Measurements from ENCODE around the gene NDE1.
"Not testable (repeated sequence)": the region's sequence is repeated elsewhere in the genome, so short reads cannot be mapped to it uniquely, and the experiment has no call there.

The NDE1 gene

DNA sequence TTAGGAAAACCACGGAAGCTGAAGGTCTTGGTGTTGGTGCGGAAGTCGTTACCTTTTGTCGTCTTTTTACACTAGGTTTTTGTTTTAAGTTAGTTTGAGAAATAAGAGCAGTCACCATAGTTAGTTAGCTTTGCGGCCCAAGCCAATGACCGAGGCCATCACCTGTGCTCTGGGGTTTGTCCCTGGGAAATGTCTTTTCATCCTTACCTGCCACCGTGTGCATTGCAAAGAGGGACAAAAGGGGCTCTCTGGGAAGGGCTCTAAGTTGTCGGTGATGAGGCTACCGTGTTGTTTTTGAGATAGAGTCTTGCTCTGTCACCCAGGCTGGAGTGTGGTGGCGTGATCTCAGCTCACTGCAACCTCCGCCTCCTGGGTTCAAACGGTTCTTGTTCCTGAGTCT lies 49.8 kb downstream of the NDE1 start:
- no peak for DNase-seq (ENCODE audit: low read depth in 2 of 2)

GRCh38 chr16:15701367-15701766 lies 51.3 kb downstream of the NDE1 start:
- DNase-seq (ENCODE audit: low read depth in 2 of 2): no peak

- DNase-seq (ENCODE audit: low read depth in 2 of 2): no peak
Measured at GRCh38 chr16:15701975-15702970, 52.2 kb downstream of the NDE1 start.

DNA sequence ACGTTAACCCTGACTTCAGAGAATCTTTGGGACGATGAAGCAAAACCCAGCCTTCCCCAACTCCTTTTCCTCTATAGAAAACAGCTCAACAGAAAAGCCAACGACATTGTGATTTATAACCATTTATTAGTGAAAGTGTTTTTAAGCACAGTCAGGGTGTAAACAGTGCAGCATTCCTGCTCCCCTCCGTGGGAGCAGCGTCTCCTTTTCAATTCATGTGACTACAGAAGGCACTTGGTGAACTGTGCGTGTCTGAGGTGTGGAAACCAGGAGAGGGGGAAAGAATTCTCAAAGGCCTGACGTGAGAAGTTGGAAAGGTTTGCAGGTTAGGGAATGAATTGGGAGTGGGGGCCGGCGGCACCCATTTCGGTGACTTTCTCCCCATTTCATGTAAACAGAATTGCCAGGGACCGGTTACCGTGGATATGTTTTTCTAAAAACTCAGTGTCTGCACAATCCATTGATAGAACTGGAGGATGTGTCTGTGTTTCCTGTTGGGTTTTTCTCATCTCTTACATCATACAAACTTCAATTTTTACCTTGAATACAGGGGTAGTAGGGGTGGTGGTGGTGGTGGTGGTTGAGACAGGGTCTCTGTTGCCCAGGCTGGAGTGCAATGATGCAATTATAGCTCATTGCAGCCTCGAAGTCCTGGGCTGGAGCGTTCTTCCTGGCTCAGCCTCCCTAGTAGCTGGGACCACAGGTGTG lies 53.1 kb downstream of the NDE1 start:
- DNase-seq (ENCODE audit: low read depth in 2 of 2): no peak

DNA sequence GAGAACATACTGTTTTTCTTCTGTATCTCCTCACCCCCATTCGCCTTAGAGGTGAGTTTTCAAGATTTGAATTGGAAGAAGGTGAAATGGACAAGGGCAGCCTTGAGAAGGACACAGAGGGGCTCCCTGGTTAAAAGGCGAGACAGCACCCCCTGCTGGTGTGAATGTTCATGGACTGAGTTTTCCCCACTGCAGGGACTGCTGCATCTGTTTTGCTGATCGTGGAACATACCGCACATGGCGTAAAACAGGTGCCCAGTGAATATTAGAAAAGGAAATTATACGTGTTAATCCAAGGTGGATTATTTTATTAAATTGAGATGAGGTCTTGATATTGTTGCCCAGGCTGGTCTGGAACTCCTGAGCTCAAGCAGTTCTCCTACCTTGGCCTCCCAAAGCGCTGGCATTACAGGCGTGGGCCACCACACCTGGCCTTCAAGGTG lies 54.5 kb downstream of the NDE1 start:
- peak; percentile 39 to 72 for DNase-seq (ENCODE audit: low read depth in 2 of 2)

DNA sequence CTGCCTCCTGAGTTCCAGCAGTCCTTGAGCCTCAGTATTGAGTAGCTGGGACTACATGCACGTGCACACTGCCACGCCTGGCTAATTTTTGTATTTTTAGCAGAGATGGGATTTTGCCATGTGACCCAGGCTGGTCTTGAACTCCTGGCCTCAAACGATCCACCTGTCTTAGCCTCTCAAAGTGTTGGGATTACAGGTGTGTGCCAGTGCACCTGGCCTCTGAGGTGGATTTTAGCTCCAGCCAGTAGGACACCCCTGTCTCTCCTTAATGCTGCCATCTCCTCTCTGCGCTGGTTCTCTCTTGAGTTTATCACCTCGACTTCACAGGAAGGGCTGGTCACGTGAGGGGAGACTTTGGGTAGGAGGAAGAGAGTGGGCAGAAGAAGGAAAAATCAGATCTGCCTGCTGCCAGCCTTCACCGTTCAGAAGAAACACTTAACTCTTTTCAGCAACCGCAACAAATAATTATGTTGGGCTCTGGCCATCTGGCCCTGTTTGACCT lies 55.1 kb downstream of the NDE1 start:
- DNase-seq (ENCODE audit: low read depth in 2 of 2): no peak

DNA sequence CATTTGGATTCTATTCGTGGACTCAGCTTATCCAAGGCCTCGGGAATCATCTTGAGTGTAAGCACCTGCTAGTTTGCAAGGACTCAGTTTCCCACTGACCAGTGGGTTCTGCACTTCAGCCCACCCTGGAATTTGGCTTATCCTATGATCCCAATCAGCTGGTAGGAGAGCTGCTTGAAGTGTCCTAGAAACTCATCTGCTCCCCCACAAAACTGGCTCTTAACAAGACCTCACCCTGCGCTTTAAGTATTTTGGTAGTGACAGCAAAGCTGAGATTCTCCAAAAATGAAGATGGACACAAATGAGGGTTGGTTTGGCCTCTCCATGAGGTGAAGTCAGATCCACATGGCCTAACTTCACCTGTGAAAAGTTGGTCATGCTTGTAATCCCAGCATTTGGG lies 57.3 kb downstream of the NDE1 start:
- DNase-seq (ENCODE audit: low read depth in 2 of 2): no peak

DNA sequence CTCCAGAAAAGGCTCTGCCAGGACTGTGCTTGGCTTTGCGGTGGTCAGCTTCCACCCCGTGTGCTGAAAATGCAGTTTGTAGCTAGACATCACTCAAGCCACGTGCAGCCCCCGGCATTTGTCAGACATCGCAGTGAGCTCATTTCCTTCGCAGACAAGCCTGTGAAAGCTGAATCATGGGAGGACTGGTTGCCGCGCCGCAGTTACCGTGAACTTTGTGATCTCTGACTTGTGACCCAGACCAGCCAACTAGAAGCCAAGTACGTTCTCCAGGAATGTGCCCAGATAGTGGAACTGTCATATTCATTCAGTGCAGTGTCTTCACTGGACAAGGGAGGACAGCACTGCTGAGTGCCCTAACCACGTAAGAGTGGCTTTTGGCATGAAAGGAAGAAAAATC lies 58.1 kb downstream of the NDE1 start:
- no peak for DNase-seq (ENCODE audit: low read depth in 2 of 2)

DNA sequence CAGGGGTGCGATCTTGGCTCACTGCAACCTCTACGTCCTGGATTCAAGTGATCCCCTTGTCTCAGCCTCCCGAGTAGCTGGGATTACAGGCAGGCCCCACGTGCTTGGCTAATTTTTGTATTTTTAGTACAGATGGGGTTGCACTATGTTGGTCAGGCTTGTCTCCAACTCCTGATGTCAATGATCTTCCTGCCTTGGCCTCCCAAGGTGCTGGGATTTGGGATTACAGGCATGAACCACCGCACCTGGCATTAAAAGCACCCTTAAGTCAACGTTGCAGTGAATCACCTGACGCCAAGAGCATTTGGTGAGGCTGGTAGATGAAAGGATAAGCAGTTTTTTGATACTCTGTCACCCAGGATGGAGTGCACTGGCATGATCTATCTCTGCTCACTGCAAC lies 59.0 kb downstream of the NDE1 start:
- no peak for DNase-seq (ENCODE audit: low read depth in 2 of 2)

- no peak for DNase-seq (ENCODE audit: low read depth in 2 of 2)
Measured at GRCh38 chr16:15714393-15715172, 64.5 kb downstream of the NDE1 start.

- no peak for DNase-seq (ENCODE audit: low read depth in 2 of 2)
Measured at GRCh38 chr16:15715221-15715620, 65.2 kb downstream of the NDE1 start.

- no peak for DNase-seq (ENCODE audit: low read depth in 2 of 2)
Measured at GRCh38 chr16:15716694-15717447, 66.8 kb downstream of the NDE1 start.

GRCh38 chr16:15721018-15721417 lies 71.0 kb downstream of the NDE1 start:
- no peak for DNase-seq (ENCODE audit: low read depth in 2 of 2)

GRCh38 chr16:15723808-15724207 lies 73.8 kb downstream of the NDE1 start:
- DNase-seq (ENCODE audit: low read depth in 2 of 2): no peak

- DNase-seq (ENCODE audit: low read depth in 2 of 2): no peak
Measured at GRCh38 chr16:15725641-15726240, 75.7 kb downstream of the NDE1 start.

GRCh38 chr16:15726715-15727114 lies 76.7 kb downstream of the NDE1 start:
- no peak for DNase-seq (ENCODE audit: low read depth in 2 of 2)

- DNase-seq (ENCODE audit: low read depth in 2 of 2): not testable (repeated sequence)
Measured at GRCh38 chr16:15727697-15728096, 77.7 kb downstream of the NDE1 start.

- DNase-seq (ENCODE audit: low read depth in 2 of 2): no peak
Measured at GRCh38 chr16:15729152-15729551, 79.1 kb downstream of the NDE1 start.

GRCh38 chr16:15732416-15732815 lies 82.4 kb downstream of the NDE1 start:
- DNase-seq (ENCODE audit: low read depth in 2 of 2): no peak

- DNase-seq (ENCODE audit: low read depth in 2 of 2): no peak
Measured at GRCh38 chr16:15735610-15736009, 85.6 kb downstream of the NDE1 start.

- DNase-seq (ENCODE audit: low read depth in 2 of 2): no peak
Measured at GRCh38 chr16:15736529-15736928, 86.5 kb downstream of the NDE1 start.

Data from stimulated activated CD8-positive, alpha-beta memory T cell treated with anti-CD3 and anti-CD28 coated beads, Interleukin-7, amount 100 ng/mL, for 1 hour (primary cell).